Activated CD8-positive, alpha-beta memory T cell treated with anti-CD3 and anti-CD28 coated beads, Interleukin-2, amount 10 ng/mL, durations not matched to agents 7 days and 5 days (primary cell): ENCODE results near the gene SOAT2. TPM values are rescaled to one million over a fixed set of nuclear protein-coding genes. Genes with fewer than 3 reads are reported as not detected.

Experiments used
- microRNA-seq: library from miRNA; unstranded; fragments of <30 nt; microRNA quantifications from one replicate; pipeline ENCODE4 v1.2.0, GENCODE V29; 2022
- total RNA-seq, 2 experiments: library from RNA; stranded (reverse); gene quantifications; one replicate each; pipeline ENCODE4 v1.2.3, GENCODE V29; 2021

The SOAT2 gene
- total RNA-seq, 2 experiments from 2014 or later, result 1.1 to 5.9 TPM

Small RNAs within 50 kb of the gene (microRNA-seq; reads per million reads assigned to microRNA genes)
- gene MIR6757, result not detected

Other genes starting within 250 kb of the SOAT2 start
- under 1 TPM; 0.26 to 0.41 TPM for gene KRT8, start 198.4 kb upstream of the SOAT2 start, total RNA-seq
- under 1 TPM; 0.54 to 0.99 TPM for gene KRT18, start 154.4 kb upstream of the SOAT2 start, total RNA-seq
- gene EIF4B, start 97.0 kb upstream of the SOAT2 start, total RNA-seq, result 100 to 1,000 TPM; 264 to 382 TPM
- gene TNS2, start 53.4 kb upstream of the SOAT2 start, total RNA-seq, result under 1 TPM; 0.58 to 0.89 TPM
- 10 to 100 TPM; 27.8 to 29.7 TPM for gene SPRYD3, start 24.1 kb upstream of the SOAT2 start, total RNA-seq
- gene IGFBP6, start 5.8 kb upstream of the SOAT2 start, total RNA-seq, result 1 to 10 TPM; 1.8 to 3.9 TPM
- 10 to 100 TPM; 35.8 to 47.0 TPM for gene ZNF740, start 77.2 kb downstream of the SOAT2 start, total RNA-seq
- gene CSAD, start 77.4 kb downstream of the SOAT2 start, total RNA-seq, result 10 to 100 TPM; 19.6 to 28.1 TPM
- 100 to 1,000 TPM; 567 to 729 TPM for gene ITGB7, start 103.8 kb downstream of the SOAT2 start, total RNA-seq
- 10 to 100 TPM; 29.4 to 38.8 TPM for gene RARG, start 128.7 kb downstream of the SOAT2 start, total RNA-seq
- gene ESPL1, start 164.8 kb downstream of the SOAT2 start, total RNA-seq, result 100 to 1,000 TPM in 1 of 2 experiments, 10 to 100 TPM in 1; 99.0 to 137 TPM
- gene PFDN5, start 192.1 kb downstream of the SOAT2 start, total RNA-seq, result 100 to 1,000 TPM; 283 to 298 TPM
- gene MYG1, start 196.2 kb downstream of the SOAT2 start, total RNA-seq, result 10 to 100 TPM; 51.7 to 65.5 TPM
- gene AAAS, start 218.1 kb downstream of the SOAT2 start, total RNA-seq, result 10 to 100 TPM; 60.9 to 61.7 TPM
- not detected for gene SP7, start 232.9 kb downstream of the SOAT2 start, total RNA-seq